HG02763 (cell line): ENCODE results near the gene TOR4A.

Experiments used
- ATAC-seq: cut with Tn5 transposase; IDR thresholded peaks from one replicate; pipeline ENCODE4 v1.9.1; 2021; ENCODE audit warnings: mild to moderate bottlenecking, moderate library complexity; ENCODE audit not compliant: unreplicated experiment

Gene TOR4A

DNA sequence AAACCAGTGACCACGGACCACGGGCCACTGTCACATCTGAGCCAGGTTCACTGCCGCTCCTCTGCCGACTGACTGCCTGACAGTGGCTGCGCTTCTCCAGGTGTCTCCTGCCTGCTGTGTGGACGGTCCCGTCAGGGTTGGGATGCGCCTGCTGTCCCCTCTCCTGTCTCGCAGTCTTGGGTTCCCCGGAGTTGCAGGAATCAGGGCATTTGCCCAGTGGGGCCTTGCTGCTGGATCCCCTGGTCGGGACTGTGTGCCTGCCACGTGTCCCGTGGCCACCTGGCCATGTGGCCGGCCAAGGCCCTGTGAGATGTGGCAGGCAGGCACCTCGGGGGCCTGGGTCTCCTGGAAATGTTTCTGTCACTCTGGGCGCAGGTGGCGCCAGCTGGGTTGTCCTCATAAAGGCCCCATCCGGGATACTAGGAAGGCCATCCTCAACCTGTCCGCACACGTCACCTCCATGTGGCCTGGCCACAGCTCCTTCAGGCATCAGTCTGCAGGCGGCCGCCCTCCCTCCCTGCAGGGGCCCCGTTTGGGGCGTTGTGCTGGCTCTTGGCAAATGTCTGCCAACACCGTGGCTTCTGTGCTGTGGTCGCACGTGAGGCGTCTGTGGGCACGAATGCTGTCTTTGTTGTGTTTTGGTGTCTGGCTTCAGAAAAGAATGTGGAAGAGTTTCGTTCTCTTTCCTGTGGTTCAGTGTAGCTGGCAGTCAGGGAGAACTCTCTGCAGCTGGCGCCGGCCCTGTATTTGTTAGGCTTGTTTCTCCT, 6.4 kb upstream of the TOR4A start:
- ATAC-seq: no peak

DNA sequence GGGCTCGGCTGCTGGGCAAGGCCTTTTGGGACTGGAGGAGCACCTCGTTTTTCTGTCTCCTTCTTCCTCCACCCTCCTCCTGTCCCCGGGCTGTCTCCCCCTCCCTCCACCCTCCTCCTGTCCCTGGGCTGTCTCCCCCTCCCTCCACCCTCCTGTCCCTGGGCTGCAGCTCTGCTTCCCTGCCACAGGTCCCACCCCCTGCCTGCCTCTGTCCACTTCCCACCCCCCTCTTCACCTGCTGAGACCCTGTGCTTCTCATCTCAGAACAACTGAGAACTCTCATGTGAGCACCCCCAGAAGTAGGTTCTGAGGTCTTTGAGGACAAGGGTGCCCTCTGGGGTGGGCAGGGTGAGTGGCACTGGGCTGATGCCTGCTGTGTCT, 5.8 kb upstream of the TOR4A start:
- no peak for ATAC-seq

DNA sequence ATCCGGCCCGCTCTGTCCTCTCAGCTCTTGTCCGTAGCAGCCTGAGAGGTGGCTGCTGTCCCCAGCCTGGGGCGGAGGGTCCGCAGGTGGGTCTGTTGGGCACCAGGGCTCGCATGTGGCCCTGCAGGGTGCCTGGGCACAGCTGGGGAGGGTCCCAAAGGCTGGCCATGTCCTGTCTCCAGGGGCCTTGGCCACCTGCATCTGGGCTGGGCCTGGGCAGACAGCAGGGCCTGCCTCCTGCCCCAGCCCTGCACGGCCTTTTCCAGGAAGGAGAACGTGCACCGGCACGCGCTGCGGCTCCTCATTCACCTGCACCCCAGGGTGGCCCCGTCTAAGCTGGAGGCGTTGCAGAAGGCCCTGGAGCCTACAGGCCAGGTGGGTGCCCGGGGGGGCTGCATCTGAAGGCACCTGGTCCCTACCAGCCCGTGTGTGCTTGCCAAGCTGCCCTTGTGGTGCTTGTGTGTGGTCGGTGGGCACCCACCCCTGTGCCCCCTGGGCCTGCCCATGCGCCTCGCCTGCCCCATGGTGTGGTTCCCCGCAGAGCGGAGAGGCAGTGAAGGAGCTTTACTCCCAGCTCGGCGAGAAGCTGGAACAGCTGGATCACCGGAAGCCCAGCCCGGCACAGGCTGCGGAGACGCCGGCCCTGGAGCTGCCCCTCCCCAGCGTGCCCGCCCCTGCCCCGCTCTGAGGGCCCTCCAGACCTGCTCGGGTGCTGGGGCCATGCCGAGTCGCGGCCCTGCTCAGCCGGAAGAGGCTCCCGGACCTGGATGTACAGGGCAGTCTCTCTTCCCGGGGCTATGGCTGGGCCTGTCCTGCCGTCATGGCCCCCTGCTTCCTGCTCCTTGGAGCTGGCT, 5.1 kb upstream of the TOR4A start:
- ATAC-seq: no peak

DNA sequence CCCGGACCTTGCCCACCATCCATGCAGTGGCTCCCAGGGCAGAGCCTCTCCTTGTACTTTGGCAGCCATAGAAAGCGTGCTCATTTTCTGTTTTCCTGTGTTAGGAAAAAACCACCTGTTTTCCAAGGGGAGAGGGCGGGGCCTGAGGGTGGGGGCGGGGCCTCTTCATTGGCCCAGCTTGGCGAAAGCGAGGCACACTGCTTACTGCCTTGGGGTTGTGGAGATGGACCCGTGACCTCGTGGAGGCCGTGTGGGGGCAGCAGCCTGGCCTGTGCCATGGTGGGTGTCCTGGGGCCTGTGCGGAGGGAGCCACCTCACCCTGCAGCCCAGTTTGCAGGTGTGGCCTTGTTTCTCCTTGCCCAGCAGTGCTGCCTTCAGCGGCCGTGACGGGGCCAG, 4.4 kb upstream of the TOR4A start:
- ATAC-seq: no peak

DNA sequence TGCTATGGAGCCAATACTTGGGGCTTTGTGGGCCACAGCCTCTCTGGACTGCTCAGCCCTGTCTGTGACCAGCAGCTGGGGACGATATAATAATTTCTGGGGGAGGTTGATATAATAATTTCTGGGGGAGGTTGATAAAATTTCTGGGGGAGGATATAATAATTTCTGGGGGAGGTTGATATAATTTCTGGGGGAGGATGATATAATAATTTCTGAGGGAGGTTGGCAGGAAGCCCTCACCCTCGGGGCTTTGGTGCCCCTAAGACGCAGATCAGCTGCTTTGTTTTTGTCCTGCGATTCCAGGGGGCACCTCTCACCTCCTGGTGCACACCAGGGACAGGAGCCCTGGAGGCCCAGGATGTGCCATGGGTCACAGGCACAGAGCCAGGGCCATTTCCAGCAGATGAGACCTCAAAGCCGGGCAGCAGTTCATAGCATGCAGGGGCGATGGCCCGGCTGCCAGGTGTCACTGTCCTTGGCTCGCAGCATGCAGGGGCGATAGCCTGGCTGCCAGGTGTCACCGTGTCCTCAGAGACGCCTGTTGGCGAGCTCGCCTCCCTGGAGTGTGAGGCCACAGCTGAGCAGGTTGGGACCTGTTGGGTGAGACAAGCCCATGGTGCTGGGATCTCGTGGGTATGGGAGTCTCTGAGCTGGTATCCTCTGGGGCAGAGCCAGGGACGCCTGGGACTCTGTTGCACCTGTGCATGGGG, 3.8 kb upstream of the TOR4A start:
- no peak for ATAC-seq

DNA sequence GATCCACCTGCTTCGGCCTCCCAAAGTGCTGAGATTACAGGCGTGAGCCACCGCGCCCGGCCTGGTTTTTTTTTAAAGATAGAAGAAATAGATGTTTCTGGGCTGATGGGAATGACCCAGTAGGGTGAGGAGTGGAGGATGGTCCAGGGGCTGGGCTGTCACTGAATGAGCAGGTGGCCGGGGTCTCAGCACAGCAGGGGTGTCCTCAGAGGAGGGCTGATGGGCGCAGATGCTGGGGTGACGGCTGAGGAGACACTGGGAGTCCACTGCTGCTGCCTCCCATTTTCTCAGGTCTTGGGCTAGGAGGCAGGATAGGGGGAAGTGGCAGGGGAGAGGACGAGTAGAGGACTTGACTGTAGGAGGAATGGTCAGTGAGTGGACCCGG, 2.3 kb upstream of the TOR4A start:
- no peak for ATAC-seq

DNA sequence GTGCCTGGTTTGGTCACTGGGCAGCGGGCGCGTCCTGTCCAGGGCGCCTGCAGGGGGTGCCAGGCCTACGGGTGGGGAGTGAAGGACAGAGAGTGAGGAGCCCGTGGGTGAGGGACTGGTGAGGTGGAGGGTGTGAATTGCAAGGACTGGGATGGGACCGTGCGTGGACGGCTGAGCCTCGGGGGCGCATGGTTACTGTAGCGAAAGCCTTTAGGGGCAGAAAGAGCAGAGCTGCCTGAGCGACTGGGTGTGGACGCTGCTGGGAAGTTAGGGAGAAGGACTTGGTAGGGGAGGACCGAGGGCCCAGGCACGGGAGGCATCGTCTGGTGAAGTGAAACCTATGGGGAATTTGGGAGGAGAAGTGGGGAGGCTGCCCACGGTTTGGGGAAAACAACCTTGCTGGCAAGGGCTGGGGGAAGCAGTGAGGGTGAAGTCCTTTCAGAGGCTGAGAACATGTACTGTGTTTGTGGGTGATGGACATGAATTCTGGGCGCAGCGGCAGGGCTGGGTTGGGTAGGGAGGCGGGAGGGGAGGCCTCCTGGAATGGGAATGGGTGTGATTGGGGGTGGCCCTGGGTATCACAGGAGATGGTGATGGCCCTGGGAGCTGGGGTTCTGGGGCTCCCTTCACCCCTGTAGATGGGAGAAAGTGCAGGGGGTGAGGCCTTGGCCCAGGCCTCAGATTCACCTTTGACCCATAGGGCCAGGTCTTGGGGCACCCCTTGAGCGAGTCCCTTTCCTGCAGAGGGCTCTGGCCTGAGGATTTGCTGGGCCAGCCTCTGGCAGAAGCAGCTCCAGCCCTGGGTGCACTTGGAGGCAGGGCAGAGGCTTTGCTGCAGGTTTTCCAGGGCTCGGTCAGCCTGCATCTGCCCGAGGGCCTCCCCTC, 1.7 kb upstream of the TOR4A start:
- no peak for ATAC-seq

DNA sequence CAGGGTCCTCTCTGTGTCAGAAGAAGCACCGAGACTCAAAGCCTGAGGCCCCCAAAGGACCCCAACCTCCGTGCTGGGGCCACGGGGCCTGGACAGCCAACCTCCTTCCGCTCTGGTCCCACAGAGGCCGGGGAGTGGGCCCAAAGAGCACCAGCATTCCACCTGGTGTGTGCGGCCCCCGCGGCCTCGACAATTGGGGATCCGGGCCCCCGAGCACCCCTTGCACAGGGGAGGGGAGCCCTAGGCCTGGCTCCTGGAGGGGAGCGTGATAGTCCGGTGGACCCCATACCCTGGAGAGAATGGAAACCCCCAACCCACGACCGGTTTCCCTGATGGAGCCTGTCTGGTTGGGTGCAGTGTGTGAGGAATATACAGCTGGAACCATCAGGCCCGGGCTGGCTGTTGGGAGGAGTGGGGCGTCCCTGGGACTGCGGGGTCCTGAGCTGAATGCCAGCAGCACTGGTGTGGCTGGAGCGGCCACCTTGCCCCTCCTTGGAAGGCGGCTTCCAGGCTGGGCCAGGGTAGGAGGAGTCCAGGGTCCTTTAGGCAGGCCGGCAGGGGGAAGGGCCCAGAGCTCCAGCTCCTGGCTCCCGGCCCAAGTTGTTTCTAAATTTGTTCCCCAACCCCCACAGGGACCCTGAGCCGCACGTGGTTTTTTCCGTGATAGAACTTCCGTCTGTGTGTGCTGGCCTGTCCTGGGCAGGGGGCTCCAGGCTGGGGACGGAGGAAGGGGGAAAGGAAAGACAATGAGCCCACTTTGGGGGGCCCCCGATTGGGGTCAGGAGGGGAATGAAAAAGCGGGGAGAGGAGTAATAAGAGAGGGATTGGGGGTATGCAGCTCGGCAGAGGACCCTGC, 825 bp upstream of the TOR4A start:
- ATAC-seq: no peak

DNA sequence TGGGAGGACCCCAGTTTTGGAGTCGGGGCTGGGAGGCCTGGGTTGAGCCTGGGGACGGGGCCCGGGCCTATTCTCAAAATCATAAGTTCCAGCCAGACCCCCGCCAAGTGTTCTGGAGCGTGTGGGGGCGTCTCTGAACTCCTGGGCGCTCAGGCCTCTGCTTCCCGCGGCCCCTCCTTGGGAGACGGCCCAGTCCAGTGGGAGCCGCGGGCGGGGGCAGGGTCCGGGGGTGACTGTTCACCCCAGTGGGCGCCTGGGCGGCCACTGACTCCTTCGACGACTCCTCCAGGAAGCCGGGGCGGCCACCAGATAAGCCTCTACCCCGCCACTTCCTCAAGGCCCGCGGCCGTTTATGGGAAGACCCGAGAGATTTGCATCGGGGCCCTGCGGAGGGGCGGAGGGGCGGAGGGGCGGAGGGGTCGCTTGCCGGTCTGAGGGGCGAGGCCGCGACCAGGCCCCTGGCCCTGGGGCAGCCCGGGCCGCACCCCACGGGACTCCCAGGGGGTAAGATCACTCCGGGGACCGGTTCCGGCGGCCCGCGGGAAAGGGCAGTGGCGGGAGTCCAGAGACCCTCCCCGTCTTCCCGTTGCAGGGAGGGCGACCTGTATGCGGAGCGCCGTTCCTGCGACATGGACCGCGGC, 655 bp downstream of the TOR4A start:
- ATAC-seq: no peak

DNA sequence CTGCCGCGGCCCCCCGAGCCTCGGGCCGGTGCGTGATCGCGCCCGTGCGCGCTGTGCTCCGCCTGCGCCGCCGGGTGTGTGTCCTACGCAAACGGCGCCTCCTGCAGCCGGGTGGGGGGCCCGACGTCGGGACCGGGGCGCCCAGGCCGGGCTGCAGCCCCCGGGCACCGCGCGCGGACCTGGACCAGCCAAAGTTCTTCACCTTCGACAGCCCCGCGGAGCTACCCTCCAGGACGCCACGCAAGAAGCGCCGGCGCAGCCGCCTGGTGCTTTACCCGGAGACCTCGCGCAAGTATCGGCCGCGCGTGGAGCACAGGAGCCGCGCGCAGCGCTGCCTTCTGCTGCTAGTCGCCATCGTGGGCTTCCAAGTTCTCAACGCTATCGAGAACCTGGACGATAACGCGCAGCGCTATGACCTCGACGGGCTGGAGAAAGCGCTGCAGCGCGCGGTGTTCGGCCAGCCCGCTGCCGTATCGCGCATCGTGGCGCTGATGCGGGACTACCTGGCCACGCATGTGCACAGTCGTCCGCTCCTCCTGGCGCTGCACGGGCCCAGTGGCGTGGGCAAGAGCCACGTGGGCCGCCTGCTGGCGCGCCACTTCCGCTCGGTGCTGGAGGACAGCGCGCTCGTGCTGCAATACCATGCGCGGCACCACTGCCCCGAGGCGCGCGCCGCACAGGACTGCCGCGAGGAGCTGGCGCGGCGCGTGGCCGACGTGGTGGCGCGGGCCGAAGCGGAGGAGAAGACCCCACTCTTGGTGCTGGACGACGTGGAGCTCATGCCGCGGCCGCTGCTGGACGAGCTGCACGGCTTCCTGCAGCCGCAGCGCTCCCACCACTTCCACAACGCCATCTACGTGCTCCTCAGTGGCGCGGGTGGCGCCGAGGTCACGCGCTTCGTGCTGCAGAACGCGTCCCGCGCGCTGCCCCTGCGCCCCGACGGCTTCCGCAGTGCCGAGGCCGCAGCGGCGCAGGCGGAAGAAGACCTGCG, 1.5 kb downstream of the TOR4A start:
- no peak for ATAC-seq

DNA sequence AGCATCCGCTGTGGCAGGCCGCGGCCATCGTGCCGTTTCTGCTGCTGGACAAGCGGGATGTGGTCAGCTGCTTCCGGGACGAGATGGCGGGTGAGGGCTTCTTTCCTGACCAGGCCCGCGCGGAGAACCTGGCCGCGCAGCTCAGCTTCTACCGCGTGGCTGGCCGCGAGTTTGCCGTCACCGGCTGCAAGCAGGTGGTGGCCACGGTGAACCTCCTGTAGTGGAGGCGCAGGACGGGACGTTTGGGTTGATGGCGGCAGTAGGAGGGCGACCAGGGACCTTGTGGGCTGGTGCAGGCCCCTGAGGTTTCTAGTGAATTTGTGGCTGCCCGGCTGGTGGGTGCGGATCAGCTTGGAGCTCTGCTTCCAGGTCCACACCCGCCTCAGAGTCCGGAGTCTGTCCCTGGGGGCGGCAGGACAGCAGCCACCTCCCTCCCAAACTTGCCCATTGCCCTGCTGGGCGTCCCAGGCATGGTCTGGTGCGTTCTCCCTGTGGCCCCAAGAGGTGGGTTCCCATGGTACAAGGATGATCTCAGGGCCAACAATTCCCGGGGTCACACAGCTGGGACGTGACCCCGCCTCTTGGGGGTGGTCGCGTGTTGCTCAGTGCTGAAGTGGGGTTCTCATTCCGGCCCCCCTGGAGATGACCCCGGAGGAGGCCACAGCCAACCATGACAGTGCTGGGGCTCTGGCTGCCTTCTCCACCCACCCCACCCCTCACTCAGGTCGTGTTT, 2.4 kb downstream of the TOR4A start:
- ATAC-seq: no peak

DNA sequence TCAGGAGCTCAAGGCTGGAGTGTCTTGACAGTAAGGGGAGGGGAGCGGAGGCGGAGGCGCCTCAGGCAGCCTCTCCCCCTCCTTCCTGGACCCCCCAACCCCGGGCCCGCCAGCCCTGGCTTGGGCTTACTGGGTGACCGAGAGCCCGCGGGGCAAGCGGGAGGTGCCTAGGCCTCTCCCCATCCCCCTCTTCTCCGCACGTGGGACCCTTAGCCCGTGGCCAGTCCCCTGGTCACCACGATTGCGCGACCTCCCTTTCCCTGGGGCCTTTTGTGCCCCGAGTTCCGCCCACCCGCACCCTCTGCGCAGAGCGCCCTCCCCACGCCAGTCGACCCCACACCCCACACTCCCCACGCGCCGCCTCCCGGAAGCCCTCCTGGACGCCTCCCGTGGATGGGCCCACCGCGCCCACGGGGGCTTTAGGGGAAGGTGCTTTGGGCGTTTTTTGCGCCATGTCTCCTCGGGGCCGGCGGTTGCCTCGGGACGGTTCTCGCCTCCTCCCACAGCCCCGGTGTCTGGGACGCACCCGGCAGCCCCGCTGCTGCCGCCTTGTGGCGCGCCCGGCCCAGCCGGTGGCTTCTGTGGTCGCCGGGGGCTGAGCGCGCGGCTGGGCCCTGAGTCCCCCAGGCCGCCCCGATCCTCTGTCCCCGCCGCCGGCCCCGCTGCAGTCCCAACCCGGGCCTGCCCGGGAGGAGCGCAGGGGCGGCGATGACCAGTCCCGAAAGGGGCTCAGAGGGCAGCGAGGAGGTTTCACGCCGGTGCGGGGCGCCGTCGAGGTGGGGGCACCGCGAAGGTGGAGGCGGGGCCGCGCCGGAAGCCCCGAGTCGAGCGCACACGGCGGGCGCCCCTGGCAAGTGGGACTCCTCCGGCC, 3.2 kb downstream of the TOR4A start:
- no peak for ATAC-seq

DNA sequence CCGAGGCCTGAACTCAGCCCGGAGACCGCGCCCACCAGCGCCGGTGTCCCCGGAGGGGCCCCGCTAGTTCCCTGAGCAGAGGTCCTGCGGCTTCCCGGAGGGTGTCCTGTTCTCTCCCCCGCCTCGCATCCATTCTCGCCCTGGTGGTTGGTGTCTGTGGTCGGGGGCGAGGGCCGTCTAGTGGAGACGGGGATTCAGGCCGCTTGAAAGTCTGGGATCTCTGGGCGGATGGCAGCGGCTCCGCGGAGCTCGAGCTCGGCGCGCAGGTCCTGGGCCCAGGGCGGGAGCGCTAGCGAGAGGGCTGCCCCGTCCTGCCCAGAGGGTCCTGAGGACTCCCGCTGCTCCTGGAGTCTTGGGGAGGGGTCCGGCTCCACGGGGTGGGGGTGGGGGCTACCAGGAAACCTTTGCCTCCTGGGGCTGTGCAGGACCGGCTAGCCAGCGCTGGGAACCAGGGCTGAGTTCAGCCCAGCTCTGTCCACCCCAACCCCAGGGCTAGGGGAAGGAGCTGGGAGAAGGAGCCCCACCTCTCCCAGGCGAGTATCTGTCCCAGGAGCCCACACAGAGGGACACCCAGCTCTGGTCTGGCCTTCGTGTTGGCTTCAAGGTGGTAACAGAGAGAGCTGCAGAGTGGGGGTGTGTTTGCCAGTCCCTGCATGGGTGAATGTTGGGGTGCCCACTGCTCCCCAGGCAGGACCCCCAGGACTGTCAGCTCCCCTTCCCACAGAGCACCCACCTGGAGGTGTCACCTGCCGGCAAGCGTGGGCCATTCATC, 4.0 kb downstream of the TOR4A start:
- no peak for ATAC-seq

DNA sequence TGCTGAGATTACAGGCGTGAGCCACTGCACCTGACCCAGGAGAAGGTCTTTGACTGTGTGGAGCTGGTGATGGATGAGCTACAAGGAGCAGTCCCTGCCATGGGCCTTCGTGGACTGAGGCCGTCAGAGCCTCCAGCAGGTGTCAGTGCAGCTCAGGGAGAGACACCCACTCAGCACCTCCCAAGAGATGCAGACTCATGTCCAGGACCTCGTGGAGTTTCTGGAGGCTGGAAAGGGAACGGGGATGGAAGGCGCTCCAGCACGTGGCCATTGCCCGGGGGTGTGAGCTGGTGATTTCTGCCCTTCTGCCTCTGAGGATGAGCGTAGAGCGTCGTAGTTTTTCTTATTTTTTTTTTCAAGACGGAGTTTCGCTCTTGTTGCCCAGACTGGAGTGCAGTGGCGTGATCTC, 9.5 kb downstream of the TOR4A start:
- no peak for ATAC-seq

DNA sequence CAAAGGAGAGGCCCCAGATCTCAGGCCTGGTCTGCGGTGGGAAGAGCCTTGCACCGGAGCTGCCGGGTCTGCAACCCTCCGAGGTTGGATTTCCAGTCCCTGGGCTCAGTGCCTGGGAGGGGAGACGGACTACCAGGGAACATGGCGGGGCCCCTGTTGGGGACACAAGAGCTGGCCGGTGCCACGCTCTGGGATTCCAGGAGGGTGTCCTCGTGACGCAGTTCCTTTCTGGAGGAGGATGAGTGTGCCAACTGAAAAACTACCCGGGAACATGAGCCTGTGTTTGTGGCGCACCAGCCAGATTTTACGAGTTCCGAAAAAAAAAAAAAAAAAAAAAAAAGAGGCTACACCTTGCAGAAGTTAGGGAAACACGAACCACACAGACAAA, 15.6 kb downstream of the TOR4A start:
- no peak for ATAC-seq
